ENCODE data around the gene PAQR5.
"Not testable (repeated sequence)": the region's sequence is repeated elsewhere in the genome, so short reads cannot be mapped to it uniquely, and the experiment has no call there.

The PAQR5 gene

GRCh38 chr15:69293741-69294615, 4.7 kb upstream of the PAQR5 start:
- DNase-seq = no peak

- DNase-seq = no peak
Observed at GRCh38 chr15:69296606-69297005, 2.1 kb upstream of the PAQR5 start.

- no peak for DNase-seq
Observed at GRCh38 chr15:69297642-69298353, 914 bp upstream of the PAQR5 start.

GRCh38 chr15:69298354-69298696, 387 bp upstream of the PAQR5 start:
- no peak for DNase-seq

- no peak for DNase-seq
Observed at GRCh38 chr15:69299451-69299886, 757 bp downstream of the PAQR5 start.

- DNase-seq = no peak
Observed at GRCh38 chr15:69299943-69300588, 1.4 kb downstream of the PAQR5 start.

- DNase-seq = not testable (repeated sequence)
Observed at GRCh38 chr15:69301101-69301500, 2.4 kb downstream of the PAQR5 start.

GRCh38 chr15:69302087-69302486, 3.4 kb downstream of the PAQR5 start:
- not testable (repeated sequence) for DNase-seq

GRCh38 chr15:69302929-69303328, 4.2 kb downstream of the PAQR5 start:
- DNase-seq = no peak

GRCh38 chr15:69303337-69304181, 4.8 kb downstream of the PAQR5 start:
- no peak for DNase-seq

- DNase-seq = no peak
Observed at GRCh38 chr15:69304182-69304545, 5.5 kb downstream of the PAQR5 start.

- DNase-seq = no peak
Observed at GRCh38 chr15:69305204-69305931, 6.7 kb downstream of the PAQR5 start.

GRCh38 chr15:69305933-69306568, 7.3 kb downstream of the PAQR5 start:
- DNase-seq = no peak

GRCh38 chr15:69307939-69308338, 9.2 kb downstream of the PAQR5 start:
- DNase-seq = no peak

GRCh38 chr15:69308949-69309348, 10.2 kb downstream of the PAQR5 start:
- no peak for DNase-seq

GRCh38 chr15:69311319-69311721, 12.6 kb downstream of the PAQR5 start:
- no peak for DNase-seq

GRCh38 chr15:69313432-69314000, 14.8 kb downstream of the PAQR5 start:
- DNase-seq = no peak

GRCh38 chr15:69314131-69314530, 15.4 kb downstream of the PAQR5 start:
- DNase-seq = no peak

GRCh38 chr15:69314736-69315135, 16.0 kb downstream of the PAQR5 start:
- no peak for DNase-seq

- DNase-seq = no peak
Observed at GRCh38 chr15:69315402-69316110, 16.8 kb downstream of the PAQR5 start.

GRCh38 chr15:69316291-69316690, 17.6 kb downstream of the PAQR5 start:
- DNase-seq = no peak

Measured in NCI-H1436 (cell line).